ENCODE results near the gene ARL15.
"Not testable (repeated sequence)": the region's sequence is repeated elsewhere in the genome, so short reads cannot be mapped to it uniquely, and the experiment has no call there.

The ARL15 gene

GRCh38 chr5:54310433-54311175, at the start of gene ARL15:
ARL15 (minus strand) TSS chr5:54310573.
- DNase-seq (ENCODE audit: low spot score), result peak; percentile 98

- DNase-seq (ENCODE audit: low spot score), result no peak
Measured at GRCh38 chr5:54360089-54360488, 49.7 kb upstream of the ARL15 start.

- DNase-seq (ENCODE audit: low spot score), result no peak
Measured at GRCh38 chr5:54357408-54358058, 47.2 kb upstream of the ARL15 start.

GRCh38 chr5:54353933-54354564, 43.7 kb upstream of the ARL15 start:
- not testable (repeated sequence) for DNase-seq (ENCODE audit: low spot score)

DNA sequence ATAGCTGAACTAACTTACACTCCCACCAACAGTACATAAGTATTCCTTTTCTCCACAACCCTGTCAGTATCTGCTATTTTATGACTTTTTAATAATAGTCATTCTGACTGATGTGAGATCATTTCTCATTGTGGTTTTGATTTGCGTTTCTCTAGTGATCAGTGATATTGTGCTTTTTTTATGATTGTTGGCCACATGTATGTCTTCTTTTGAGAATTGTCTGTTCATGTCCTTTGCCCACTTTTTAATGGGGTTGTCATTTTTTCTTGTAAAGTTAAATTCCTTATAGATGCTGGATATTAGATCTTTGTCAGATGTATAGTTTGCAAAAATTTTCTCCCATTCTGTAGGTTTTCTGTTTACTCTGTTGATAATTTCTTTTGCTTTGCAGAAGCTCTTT, 42.2 kb upstream of the ARL15 start:
- not testable (repeated sequence) for DNase-seq (ENCODE audit: low spot score)

- DNase-seq (ENCODE audit: low spot score), result no peak
Measured at GRCh38 chr5:54347221-54347865, 37.0 kb upstream of the ARL15 start.

GRCh38 chr5:54344653-54345052, 34.3 kb upstream of the ARL15 start:
- no peak for DNase-seq (ENCODE audit: low spot score)

DNA sequence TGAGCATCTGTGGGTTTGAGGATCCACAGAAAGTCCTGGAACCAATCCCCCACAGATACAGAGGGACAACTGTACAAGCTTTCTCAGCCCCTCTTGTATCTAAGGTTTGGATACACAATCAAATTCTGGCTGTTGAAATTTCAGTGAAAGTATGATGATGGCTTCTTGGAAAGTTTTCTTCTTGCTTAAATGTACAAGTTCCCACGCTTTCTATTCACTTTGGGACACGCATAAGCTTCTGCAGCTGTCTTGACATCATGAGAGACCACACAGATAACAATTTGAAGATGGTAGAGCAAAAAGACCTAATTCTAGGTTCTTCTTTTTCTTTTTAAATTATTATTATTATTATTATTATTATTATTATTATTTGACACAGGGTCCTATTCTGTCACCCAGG, 31.6 kb upstream of the ARL15 start:
- DNase-seq (ENCODE audit: low spot score), result no peak

GRCh38 chr5:54337523-54337922, 27.1 kb upstream of the ARL15 start:
- no peak for DNase-seq (ENCODE audit: low spot score)

- DNase-seq (ENCODE audit: low spot score), result no peak
Measured at GRCh38 chr5:54332720-54333119, 22.3 kb upstream of the ARL15 start.

DNA sequence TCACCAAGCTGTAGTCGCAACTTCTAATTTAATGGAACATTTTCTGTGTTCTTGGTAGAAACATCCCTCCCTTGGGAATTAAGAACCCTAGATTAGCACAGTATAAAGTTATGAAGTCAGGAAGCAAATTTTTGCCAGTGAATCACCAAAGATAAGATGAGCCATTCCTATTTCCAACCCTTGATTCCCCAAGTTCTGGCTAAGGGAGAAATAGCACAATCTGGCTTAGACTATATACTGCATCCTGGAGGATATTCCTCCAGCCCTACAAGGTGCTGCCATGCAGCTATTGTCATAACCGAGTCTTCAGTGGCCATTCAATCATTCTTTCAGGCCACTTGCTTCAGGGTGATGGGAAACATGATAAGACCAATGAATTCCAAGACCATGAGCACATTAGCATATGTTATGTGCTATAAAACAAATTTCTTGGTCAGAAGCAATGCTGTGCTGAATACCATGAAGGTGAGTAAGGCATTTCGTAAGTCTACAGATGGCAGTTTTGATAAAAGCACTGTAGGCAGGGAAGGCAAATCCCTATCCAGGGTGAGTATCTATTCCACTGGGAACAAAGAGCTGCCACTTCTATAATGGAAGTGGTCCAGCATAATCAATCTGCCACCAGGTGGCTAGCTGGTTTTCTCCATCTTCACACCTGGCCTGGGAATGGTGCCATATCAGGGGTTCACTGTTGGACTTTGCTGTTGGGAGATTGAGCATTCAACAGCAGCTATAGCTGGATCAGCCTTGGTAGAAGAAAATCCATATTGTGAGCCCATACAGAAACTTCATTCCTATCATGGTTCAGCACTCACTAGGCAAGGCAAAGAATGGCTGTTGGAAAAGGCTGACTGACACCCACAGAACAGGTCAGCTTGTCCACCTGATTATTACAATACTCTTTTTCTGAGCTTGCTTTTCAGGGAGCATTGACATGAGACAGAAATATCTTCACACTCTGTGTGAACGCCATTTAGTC, 19.6 kb upstream of the ARL15 start:
- DNase-seq (ENCODE audit: low spot score), result no peak

DNA sequence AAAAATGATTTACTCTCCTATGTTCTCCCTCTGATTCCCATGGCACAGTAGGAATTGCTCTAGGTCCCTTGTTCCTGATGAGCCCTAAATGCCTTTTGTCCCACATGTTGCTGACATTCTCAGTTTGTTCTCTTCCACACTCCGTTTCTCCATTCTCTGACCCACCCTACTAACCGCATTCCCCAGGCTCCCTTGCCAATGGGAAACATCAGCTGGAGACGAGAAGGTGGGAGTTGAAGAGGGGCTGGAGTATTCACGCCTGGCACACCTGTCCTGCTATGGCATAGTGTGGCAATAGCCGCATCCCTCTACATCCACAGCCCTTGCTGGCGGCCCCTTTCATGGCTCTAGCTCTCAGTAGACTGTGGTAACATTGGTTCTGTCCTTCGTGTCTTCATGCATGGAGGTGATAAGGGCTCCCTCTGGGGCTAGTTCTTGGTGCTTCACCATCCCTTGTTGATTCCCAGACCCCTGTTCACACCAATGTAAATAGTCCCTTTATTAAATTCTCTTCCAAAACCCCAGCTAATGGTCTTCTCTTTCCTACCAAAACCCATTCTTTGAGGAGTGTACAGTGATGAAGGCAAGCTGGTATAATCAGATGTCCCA, 16.4 kb upstream of the ARL15 start:
- DNase-seq (ENCODE audit: low spot score), result no peak

GRCh38 chr5:54325610-54326311, 15.4 kb upstream of the ARL15 start:
- DNase-seq (ENCODE audit: low spot score), result no peak

DNA sequence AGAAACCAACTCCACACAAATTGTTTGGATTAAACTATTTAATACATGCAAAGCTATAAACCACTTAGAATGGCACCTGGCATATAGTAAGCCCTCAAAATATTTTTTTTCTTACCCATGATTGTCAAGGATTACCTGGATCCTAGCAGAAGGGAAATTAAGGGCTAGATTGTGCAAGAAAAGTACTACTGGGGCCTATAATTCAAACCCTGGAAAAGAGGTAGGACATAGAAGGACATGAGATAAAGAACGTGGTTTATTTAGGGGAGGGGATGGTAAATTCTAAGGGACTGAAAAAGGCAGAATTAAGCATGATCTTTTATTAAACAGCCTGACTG, 14.9 kb upstream of the ARL15 start:
- DNase-seq (ENCODE audit: low spot score), result no peak

DNA sequence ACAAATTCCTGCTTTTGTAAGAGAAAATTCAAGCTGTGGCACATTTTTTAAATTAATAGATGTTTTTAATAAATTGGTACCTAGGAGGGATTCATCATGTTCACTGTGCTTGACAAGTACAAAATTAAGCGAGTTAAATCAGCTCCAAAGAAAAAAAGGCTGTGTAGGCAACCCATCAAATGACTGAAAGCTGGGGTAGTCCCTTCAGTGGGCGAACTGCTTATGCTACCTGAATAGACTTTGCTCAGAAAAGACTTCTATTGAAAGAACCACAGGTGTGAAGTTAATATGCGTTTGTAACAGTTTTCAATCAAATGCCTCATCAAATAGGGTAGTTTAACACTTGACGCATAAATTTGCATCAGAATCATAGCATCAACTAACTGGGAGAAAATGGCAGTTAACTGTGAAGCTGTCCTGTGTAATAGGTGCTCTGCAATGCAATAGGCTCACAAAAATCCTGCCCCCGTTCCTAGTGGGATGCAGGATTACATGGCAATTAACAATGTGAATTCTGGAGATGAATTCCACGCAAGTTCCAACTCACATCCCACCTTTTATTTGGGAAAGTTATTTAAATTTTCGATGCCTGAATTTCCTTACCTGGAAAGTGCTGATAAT, 14.4 kb upstream of the ARL15 start:
- DNase-seq (ENCODE audit: low spot score), result no peak

DNA sequence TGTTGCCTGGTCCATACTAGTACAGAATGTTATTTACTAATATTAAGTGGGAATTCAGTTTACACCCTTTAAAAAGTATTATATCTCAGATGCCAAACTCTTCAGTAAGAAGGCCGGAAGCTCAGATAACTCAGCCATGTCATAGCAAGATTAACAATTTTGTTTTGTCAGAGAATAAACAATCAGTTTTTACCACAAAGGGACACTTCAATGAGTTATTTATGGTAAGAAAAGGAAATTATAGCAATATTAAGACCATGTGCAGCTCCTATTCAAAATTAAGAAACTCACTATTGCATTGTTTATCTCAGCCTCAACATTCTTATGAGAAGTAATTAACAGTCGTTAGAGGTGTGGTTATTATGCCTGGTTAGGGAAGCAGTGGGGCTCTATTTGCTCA, 13.1 kb upstream of the ARL15 start:
- no peak for DNase-seq (ENCODE audit: low spot score)

- no peak for DNase-seq (ENCODE audit: low spot score)
Measured at GRCh38 chr5:54320256-54320655, 9.9 kb upstream of the ARL15 start.

GRCh38 chr5:54317511-54318260, 7.3 kb upstream of the ARL15 start:
- no peak for DNase-seq (ENCODE audit: low spot score)

DNA sequence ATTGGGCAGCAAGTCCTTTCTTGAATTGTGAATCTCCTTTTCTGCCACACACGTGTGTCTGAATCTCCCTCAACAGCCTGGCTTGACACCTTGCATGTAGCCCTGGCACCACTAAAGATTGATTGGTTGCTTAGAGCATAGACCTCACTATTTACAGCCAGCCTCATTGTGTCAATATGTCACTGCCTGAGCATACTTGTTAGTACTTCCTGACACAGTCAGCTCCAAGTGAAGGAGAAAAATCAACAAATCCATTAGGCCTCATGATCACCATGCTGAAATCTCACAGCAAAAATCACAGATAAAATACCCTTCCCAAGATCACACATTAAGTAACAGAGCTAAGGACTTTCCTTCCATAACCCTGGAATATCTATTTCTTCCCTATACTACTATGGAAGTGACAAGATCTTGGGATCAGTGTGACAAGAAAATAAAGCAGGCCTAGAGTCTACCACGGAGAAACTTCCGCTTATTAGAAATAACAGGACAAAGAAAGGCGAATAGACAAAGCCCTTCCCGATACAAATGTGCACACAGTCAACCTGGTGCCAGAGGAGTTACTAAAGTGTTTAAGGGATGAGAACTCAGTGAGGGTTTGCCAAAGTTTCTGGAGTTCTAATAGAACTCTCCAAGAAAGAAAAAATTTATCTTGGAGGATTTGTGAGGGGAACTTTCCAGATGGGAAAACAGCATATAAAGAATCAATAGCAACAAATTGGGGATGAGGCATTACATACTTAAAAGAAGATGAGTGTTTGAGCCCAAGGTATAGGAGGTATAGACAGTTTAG, 5.6 kb upstream of the ARL15 start:
- no peak for DNase-seq (ENCODE audit: low spot score)
